ENCODE measurements around the gene SEBOX.
"Not testable (repeated sequence)": the region's sequence is repeated elsewhere in the genome, so short reads cannot be mapped to it uniquely, and the experiment has no call there.

SEBOX gene

DNA sequence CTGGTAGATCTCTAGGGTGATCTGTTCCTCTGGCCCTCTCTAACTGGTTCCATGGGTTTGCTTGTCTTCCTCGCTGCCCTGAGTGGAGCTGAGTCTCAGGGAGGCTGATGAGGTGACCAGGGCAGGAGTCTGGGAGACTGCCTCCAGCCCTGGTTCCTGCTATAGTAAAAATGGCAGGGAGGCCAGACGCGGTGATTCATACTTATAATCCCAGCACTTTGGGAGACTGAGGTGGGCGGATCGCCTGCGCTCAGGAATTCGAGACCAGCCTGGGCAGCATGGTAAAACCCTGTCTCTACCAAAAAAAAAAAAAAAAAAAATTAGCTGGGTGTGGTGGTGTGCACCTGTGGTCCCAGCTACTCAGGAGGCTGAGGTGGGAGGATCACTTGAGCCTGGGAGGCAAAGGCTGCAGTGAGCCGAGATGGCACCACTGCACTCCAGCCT is 26.2 kb downstream of the SEBOX start:
- not testable (repeated sequence) for DNase-seq (ENCODE audit: low spot score)

DNA sequence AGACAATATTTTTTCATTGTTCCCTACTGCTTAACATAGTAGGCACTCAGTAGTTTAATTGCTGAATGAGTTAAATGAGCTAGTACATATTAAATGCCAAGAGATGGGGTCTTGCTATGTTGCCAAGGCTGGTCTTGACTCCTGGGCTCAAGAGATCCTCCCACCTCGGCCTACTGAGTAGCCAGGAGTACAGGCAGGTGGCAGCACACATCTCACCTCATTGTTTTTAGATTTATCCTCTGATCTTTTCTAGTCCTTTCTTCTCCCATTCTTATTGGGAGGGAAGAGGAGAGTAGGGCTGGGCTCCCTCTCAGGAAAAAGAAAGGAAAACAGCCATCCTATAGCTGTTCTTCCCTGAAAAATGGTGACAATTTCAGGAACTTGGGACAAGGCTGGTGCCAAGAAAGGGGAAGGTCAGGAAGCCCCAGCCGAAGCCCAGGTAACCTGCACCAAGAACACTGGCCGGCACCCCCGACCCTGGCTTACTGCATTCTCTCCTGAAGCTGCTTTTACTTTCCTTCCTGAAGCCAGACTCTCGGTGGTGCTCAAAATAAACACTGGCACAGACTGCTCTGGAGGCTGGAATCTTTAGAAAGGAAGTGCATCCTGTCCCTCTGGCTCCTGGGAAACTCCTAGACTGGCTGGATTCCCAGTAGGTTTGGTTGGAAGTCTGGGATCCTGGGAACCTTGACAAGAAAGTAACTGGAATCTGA is 26.8 kb downstream of the SEBOX start:
- DNase-seq (ENCODE audit: low spot score) = no peak

- peak; percentile 67 for DNase-seq (ENCODE audit: low spot score)
Measured at GRCh38 chr17:28335959-28336871, 28.8 kb downstream of the SEBOX start.

DNA sequence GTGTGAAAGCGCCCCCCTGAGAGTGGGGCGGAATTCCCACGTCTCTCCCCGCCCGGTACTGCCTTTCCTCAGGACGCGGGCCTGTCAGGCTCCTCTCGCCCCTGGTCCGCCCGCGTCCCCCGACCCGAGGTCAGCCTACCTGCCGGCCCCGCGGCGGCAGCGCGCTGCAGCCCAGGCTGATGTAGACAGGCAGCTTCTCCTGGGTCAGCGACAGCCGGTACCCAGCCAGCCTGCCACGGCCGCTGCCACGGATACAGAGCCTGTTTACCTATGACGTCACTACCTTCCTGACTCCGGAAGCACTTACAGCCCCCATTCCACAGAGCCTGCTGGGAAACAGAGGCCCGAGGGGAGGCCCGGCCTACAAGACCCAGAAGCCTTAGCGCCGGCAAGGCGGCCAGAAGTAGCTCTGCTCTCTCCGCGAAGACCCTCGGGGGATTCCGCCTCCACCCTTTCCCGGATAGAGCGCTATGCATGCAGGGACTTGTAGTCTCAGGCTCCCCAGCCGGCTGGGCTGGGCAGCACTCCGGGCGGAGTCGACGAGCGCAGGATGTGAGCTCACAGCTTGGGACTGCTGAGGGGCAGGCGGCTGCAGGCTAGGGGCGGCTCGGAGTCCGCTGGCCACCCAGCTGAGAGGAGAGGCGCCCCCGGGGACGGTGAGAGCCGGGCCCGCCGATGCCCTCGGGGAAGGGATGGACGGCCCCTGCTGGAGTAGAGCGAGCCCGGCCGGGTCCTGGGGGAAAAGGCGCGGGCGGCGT is 29.6 kb downstream of the SEBOX start, which contains the start of the genes IFT20 and TNFAIP1:
Gene IFT20 (minus strand): TSS at position 272 of the 758 bp plus-strand sequence. CDS start 3,487 bp downstream, outside the sequence.
Gene TNFAIP1 (plus strand): TSS at position 561 of the 758 bp plus-strand sequence. CDS start 3,761 bp downstream, outside the sequence.
- peak; percentile 100 for DNase-seq (ENCODE audit: low spot score)

GRCh38 chr17:28334666-28335200 is 30.3 kb downstream of the SEBOX start:
- DNase-seq (ENCODE audit: low spot score) = no peak

DNA sequence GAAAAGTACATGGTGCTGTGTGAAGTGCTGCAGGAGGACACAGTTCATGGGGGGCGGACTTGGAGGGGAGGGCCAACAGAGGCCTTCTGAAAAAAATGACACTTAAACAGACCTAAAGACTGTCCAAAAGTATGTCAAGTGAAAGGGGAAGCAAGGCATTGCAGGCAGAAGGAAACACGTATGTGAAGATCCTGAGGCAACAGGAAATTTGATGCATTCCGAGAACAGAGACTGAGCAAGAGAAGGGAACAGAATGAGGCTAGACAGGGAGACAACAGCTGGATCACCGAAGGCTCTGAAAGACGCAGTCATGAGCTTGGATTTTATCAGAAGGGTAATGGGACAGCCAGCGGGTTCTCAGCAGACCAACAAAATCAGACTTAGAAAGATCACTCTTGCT is 30.8 kb downstream of the SEBOX start:
- DNase-seq (ENCODE audit: low spot score) = no peak

- no peak for DNase-seq (ENCODE audit: low spot score)
Measured at GRCh38 chr17:28333083-28333746, 31.8 kb downstream of the SEBOX start.

- DNase-seq (ENCODE audit: low spot score) = no peak
Measured at GRCh38 chr17:28331891-28332420, 33.0 kb downstream of the SEBOX start.

DNA sequence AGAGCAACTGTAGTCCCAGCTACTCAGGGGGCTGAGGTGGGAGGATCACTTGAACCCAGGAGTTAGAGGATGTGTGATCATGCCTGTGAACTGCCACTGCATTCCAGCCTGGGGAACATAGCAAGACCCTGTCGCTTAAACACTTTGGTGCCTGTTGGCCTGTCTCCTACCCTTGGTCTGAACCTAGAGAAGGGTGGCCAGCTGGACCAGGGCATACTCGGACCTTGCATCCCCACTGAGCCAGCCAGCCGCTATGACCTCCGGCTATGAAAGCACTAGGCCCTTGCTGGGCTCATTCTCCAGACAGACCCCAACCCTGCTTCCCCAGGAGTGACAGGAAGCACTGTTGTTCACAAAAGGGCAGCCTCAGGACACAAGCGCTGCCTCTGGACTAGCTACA is 34.3 kb downstream of the SEBOX start:
- no peak for DNase-seq (ENCODE audit: low spot score)

DNA sequence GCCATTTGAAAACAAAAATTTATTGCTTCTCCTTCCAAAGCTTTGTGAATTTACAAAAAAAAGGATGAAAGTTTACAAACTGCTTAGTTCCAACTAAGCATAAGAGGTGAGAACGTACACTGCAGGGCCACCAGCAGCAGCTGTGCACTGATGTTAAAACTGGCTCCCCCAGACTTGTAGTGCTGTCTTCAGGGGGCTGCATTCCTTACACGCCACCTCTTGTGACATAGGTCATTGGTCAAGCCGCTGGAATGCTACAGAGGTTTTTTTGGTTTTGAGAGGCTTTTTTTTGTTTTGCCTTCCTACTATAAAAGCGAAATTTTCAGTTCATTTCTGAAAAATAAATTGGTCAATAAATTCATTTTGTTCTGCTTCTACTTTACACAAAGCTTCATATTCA is 36.7 kb downstream of the SEBOX start:
- no peak for DNase-seq (ENCODE audit: low spot score)

DNA sequence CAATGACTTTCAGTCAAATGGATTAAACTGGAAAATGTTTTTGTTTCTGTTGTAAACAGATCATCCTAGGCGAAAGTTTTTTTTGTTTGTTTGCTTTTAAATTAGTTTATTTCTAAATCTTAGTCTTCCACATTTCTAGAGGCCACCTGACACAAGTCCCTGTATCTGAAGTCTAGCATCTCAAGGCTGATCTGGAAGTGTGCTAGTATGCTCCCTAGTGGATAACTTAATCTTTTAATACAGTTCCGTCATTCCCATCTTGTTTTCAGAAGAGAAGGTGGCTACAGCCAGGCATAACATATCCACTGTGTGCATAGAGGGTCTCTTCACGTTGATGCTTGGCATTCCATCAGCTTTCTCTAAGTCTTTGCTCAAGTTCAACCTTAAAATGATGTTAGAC is 37.3 kb downstream of the SEBOX start:
- no peak for DNase-seq (ENCODE audit: low spot score)

GRCh38 chr17:28327031-28327607 is 37.9 kb downstream of the SEBOX start:
- DNase-seq (ENCODE audit: low spot score) = no peak

DNA sequence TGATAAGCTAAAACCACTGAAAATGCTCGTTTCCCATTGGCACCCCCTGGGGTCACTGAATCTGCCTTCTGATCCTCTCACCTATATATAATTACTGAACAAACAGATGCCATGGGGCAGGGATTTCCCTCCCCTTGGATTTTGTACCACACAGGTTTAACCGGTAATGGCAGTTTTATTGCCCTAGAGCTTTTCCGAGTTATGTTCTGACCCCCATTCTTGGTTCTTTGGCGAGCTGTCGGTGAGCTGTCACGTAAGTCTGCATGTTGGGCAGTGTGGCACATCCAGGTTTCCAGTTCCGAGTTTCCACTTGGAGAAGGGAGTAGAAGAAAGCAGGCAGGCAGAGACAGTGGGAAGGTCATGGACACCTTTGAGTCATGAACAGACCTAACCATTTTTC is 38.9 kb downstream of the SEBOX start:
- no peak for DNase-seq (ENCODE audit: low spot score)

GRCh38 chr17:28325211-28325610 is 39.8 kb downstream of the SEBOX start:
- no peak for DNase-seq (ENCODE audit: low spot score)

DNA sequence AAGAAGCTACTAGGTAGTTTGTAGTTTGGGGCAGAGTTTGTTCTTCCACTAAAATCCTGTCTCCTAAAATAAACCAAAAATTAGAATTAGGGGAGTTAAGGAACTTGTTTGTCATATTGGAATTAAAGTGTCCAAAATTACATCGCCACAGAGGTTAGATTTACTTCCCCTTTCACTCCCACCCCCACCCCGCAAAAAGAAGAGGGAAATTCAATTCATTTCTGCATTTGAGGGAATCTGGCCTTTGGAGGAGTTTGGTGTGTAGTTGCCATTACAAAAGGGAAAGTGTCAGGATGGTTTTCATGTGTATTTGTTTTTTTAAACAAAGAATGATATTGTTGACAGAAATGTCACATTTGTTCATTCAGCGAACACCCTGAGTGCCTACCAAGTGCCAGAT is 40.2 kb downstream of the SEBOX start:
- DNase-seq (ENCODE audit: low spot score) = no peak

DNA sequence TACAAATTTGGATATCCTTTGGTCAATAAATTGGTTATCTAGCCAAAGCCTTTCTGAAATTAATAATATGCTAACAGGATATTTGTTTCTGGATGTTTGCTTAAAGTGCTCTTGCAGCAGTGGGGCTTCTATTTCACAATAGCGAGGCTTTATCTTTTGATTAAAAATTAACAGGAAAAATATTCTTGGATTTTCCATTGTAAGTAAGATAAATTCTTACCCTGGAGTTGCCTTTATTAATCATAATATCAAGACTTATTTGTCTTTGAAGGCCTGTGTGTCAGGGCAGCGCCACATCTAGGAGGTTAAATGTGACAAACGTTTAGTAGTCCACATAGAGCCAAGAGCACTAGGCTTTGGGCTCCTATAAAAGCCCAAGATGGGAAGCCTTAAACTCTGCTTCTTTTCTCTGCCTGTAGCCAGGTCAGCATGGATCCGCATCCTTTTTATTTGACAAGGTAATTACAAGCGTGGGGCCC is 40.7 kb downstream of the SEBOX start:
- DNase-seq (ENCODE audit: low spot score) = no peak

- no peak for DNase-seq (ENCODE audit: low spot score)
Measured at GRCh38 chr17:28320215-28321061, 44.6 kb downstream of the SEBOX start.

DNA sequence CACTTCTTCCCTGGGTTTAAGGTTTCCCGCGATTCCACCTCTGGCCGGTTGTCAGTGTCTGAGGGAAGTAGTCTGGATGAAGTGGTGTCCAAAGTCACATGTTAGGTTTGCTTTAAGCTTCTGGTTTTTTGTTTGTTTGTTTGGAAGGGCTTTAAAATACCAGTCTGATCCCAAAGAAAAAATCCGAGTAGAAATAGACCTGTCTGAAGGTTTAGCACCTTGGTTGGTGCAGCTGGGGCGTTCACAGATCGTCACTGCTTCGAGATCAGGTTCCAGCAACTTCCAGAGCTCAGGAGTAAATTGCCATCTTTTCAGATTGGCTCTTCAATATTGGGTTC is 45.4 kb downstream of the SEBOX start:
- no peak for DNase-seq (ENCODE audit: low spot score)

DNA sequence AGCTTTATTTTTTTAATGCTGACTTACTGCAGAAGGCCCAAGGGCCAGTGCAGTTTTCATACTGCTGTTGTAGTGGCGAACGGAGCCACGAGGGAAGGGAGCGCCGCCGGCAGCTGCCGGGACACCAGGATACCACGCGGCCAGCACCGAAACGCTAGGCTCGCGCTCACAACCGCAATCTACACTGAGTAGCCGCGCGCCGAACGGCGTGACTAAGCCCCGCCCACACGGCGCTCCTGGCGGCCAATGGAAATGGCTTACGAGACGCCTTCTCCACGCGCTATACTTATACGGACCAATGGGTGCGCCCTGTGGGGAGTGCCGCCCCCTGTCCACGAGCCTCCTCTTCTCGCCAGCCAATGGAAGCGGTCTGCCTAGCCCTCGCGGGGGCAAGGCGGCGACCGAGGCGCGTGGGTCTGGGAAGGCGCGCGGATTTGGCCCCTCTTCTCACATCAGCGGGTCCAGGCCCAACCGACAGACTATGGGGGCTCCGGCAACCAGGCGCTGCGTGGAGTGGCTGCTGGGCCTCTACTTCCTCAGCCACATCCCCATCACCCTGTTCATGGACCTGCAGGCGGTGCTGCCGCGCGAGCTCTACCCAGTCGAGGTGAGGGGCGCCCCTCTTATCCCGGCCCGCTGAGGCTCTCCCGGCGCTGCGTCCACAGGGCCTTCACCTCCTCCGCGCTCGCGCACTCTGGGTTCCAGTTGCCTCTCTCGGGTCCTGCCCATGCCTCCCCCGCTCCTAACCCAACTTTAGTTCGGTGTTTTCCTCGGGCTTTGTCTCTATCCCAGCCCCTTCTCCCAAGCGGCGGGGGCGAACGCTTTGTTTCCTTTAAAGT is 46.0 kb downstream of the SEBOX start, which contains the start of gene TMEM97:
Gene TMEM97 (plus strand): TSS at position 442 of the 839 bp plus-strand sequence. CDS start 40 bp downstream, at position 482.
- peak; percentile 95 for DNase-seq (ENCODE audit: low spot score)
